Stomach (tissue), 4 donors: ENCODE measurements around the gene SHMT2.

Source experiments
- EP300 ChIP-seq: sonication (generic); formaldehyde crosslinking; IDR thresholded peaks from one replicate; pipeline ENCODE4 v1.6.1; 2017; ENCODE audit warnings: antibody characterized with exemption
- POLR2A ChIP-seq, 4 donors: fragments of 450-650 bp; IDR thresholded peaks; one replicate each; pipeline ENCODE4 v1.6.1; 2016; ENCODE audit warnings: antibody characterized with exemption in 4 of 4, control low read depth in 2 of 4, mild to moderate bottlenecking in 1 of 4, moderate library complexity in 1 of 4
- POLR2AphosphoS5 ChIP-seq, 3 donors: sonication (generic); formaldehyde crosslinking; IDR thresholded peaks; one replicate each; pipeline ENCODE4 v1.6.1; 2016; ENCODE audit warnings: antibody characterized with exemption in 3 of 3
- TF ChIP-seq, protein P1 (sequence below), 7 experiments: fragments of 450-650 bp in 4 of 7; fragments of 200-600 bp in 3 of 7; sonication (generic) in 3 of 7; IDR thresholded peaks; one replicate each; pipeline ENCODE4 v1.5.1; 2016 to 2019; ENCODE audit warnings: antibody characterized with exemption in 7 of 7, control low read depth in 2 of 7, mild to moderate bottlenecking in 1 of 7

DNA sequence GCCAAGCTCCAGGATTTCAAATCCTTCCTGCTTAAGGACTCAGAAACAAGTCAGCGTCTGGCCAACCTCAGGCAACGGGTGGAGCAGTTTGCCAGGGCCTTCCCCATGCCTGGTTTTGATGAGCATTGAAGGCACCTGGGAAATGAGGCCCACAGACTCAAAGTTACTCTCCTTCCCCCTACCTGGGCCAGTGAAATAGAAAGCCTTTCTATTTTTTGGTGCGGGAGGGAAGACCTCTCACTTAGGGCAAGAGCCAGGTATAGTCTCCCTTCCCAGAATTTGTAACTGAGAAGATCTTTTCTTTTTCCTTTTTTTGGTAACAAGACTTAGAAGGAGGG lies 4.7 kb downstream of the SHMT2 start:
- TF ChIP-seq, protein P1, sequence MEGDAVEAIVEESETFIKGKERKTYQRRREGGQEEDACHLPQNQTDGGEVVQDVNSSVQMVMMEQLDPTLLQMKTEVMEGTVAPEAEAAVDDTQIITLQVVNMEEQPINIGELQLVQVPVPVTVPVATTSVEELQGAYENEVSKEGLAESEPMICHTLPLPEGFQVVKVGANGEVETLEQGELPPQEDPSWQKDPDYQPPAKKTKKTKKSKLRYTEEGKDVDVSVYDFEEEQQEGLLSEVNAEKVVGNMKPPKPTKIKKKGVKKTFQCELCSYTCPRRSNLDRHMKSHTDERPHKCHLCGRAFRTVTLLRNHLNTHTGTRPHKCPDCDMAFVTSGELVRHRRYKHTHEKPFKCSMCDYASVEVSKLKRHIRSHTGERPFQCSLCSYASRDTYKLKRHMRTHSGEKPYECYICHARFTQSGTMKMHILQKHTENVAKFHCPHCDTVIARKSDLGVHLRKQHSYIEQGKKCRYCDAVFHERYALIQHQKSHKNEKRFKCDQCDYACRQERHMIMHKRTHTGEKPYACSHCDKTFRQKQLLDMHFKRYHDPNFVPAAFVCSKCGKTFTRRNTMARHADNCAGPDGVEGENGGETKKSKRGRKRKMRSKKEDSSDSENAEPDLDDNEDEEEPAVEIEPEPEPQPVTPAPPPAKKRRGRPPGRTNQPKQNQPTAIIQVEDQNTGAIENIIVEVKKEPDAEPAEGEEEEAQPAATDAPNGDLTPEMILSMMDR (IDR thresholded peaks at IDR 0.05) = no peak
- TF ChIP-seq POLR2A (IDR thresholded peaks at IDR 0.05) (no peak), POLR2AphosphoS5 (IDR thresholded peaks at IDR 0.05) (no peak), EP300 (no peak)
